Erythroblast (primary cell): Measurements from ENCODE around the gene CCN5.

Experiments used
- GATA1 ChIP-seq: IDR thresholded peaks from 2 replicates; pipeline ENCODE4 v1.6.1; 2011; ENCODE audit warnings: low read depth, mild to moderate bottlenecking, control low read depth, low read length, moderate library complexity
- POLR2A ChIP-seq: IDR thresholded peaks from 2 replicates; pipeline ENCODE4 v1.6.1; 2011; ENCODE audit warnings: mild to moderate bottlenecking, low read length

GRCh38 chr20:44765701-44766347 is 50.7 kb downstream of the CCN5 start:
- TF ChIP-seq GATA1: no peak
- TF ChIP-seq POLR2A: no peak
